NT2/D1 (cell line): ENCODE data around the gene C17orf58.

Source experiments
- YY1 ChIP-seq: IDR thresholded peaks from 2 replicates; pipeline ENCODE4 v1.6.1; 2011; ENCODE audit not compliant: insufficient read length, insufficient read depth
- ZNF274 ChIP-seq: IDR thresholded peaks from 2 replicates; pipeline ENCODE4 v1.6.1; 2011; ENCODE audit warnings: mild to moderate bottlenecking, low read depth, low read length

- TF ChIP-seq ZNF274 (no peak), YY1 (no peak)
Observed at GRCh38 chr17:67993998-67994361, 2.3 kb downstream of the C17orf58 start.
